HG02610 (cell line): ENCODE measurements around the gene RTN1.

ENCODE experiments used
- ATAC-seq: cut with Tn5 transposase; IDR thresholded peaks from one replicate; pipeline ENCODE4 v1.9.1; 2021; ENCODE audit warnings: mild to moderate bottlenecking, moderate library complexity; ENCODE audit not compliant: unreplicated experiment

Gene RTN1

GRCh38 chr14:59811815-59812214 lies 58.8 kb downstream of the RTN1 start:
- no peak for ATAC-seq

DNA sequence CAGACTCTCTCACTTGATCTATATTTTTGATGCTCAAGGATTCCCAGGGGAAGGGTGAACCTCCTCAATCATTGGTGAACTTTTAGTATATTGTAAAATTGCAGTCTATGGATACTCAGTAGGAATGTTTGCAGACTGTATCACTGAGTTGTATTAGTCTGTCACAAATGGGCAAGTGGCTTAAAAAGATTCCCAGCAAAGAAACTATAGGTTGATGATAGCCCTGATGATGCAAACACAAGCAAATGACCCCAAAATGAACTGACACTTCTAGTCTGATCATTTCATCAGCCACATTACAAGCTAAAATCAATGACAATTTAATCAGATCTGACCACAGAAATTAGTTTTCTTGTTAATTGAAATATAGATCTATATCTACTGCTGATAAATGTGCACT lies 59.5 kb downstream of the RTN1 start:
- ATAC-seq, result no peak

GRCh38 chr14:59803052-59803540 lies 67.5 kb downstream of the RTN1 start:
- ATAC-seq, result no peak

GRCh38 chr14:59788176-59788575 lies 82.4 kb downstream of the RTN1 start:
- no peak for ATAC-seq

- no peak for ATAC-seq
These were observed 83.4 kb downstream of the RTN1 start for GRCh38 chr14:59787045-59787674.

- no peak for ATAC-seq
These were observed 84.9 kb downstream of the RTN1 start for GRCh38 chr14:59785629-59786028.

DNA sequence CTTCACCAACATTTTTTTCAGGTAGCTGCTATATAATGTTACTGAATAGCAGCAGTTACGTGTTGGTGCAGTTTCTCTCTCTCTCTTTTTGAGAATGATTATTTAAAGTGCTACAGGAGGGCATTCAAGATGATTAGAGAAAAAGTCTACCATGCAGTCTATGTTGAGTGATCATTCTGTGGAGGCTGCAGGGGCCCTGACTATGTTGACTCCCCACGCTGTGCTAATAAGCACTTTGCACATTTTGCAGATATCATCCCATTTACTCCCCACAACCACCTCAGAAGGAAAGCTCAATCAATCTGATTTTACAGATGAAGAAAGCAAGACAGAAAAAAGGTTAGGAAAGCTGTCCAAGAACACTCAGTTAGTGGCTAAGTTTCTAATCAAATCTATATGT lies 87.8 kb downstream of the RTN1 start:
- ATAC-seq, result no peak

- ATAC-seq, result no peak
These were observed 93.5 kb downstream of the RTN1 start for GRCh38 chr14:59777006-59777579.

GRCh38 chr14:59776468-59776867 lies 94.1 kb downstream of the RTN1 start:
- no peak for ATAC-seq

DNA sequence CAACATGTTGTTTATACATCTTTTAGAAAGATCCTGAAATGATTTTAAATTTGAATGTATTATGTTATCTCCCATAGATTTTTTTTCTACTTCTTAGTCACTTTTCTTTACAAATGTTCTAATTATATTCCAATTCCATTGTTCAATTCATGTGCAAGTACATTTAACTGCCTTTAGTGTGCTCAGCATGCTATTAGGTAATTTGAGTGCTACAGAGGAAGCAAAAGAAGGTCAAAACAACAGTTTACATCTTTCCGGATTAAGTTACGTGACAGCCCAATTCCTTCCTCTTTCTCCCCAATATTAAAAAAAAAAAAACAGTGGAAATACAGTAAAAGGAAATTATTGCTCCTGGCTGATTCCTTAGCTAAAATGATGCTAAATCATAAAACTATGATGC lies 98.3 kb downstream of the RTN1 start:
- ATAC-seq, result no peak

DNA sequence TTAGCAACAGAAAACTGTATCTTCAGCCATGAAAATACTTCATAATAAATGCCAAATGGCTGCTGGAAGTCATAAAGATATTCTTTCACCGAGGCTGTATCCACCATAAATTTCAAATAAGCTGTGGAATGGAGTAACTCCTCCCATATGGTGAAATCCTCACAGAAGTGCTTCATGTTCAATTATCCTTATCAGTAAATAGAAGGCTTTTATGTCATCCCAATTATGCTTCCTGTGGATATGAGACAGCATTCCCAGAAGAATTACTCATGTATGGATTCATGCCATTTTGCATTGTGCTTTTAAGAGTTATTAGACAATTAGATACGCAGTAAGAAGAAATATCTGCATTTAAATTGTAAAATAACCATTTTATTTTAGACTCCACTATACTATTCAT lies 99.0 kb downstream of the RTN1 start:
- no peak for ATAC-seq

GRCh38 chr14:59769586-59769985 lies 101.0 kb downstream of the RTN1 start:
- ATAC-seq, result no peak

GRCh38 chr14:59768855-59769375 lies 101.7 kb downstream of the RTN1 start:
- no peak for ATAC-seq

DNA sequence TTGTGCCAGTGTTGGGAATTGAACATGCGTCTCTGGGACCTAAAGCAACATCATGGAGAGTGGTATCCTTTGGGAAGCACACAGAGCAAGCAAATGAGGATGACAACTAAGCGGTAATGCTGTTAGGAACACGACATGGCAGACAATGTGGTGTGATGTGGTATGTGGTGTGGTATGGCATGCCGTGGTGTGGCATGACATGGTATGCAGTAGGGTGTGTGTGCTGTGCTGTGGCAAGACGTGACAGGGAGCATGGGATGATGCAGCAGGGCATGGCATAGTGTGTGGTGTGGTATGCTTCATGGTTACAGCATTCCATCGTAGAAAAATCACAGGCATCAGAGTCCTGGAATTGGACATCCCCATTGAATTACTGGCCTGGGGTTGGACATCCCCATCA lies 108.7 kb downstream of the RTN1 start:
- no peak for ATAC-seq

- ATAC-seq, result no peak
These were observed 115.0 kb downstream of the RTN1 start for GRCh38 chr14:59755409-59756135.

DNA sequence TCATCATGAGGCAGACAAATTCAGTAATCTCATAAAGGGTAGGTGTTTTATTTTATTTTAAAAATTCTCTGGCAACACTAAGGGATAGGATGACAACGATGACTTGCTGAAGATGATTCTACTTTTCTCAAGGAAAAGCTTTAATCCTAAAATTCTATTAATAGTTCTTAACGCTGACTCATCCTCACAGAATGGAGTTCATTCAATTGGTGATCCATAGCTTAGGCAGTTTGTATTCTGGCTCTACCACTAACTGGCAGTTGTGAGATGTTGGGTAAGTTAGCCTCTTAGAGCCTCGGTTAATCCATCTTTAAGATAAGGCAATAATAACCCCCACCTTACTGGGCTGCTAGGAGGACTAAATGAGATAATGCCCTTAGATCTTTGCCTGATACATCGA lies 116.3 kb downstream of the RTN1 start:
- ATAC-seq, result no peak

GRCh38 chr14:59753512-59753911 lies 117.1 kb downstream of the RTN1 start:
- no peak for ATAC-seq

GRCh38 chr14:59751578-59751977 lies 119.0 kb downstream of the RTN1 start:
- ATAC-seq, result no peak

- no peak for ATAC-seq
These were observed 130.8 kb downstream of the RTN1 start for GRCh38 chr14:59739794-59740193.

- no peak for ATAC-seq
These were observed 142.3 kb downstream of the RTN1 start for GRCh38 chr14:59728304-59728703.

DNA sequence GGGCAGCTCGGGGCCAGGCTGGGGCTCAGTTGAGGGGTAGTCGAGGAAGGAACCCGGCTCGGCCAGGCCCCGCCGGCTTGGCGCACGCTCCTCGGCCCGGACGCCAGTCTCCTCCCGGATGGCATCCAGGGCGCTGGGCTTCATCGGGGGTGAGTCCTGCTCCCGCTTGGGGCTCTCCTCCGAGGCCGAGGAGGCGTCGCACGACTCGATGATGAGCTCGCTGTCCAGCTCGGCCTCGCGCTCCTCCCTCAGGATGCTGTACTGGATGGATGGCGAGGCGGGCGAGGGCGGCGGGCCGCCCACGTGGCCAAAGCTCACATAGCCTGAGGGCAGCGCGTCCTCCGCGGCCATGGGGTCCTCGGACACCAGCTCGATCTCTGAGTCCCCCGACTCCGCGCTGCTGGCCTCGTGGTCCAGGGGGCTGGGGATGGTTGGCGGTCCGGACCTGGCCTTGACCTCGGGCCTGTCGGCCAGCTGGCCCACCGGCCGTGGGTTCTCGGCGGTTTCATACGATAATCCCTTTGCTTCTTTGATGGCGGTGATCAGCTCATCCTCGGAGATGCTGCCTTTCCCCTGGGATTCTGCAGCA lies 143.4 kb downstream of the RTN1 start:
- ATAC-seq, result no peak

- ATAC-seq, result no peak
These were observed 159.5 kb downstream of the RTN1 start for GRCh38 chr14:59711080-59711479.
